Superior temporal gyrus (tissue), 1 donor: ENCODE results near the gene MBD5.
"Not testable (repeated sequence)": the region's sequence is repeated elsewhere in the genome, so short reads cannot be mapped to it uniquely, and the experiment has no call there.

ENCODE experiments used
- DNase-seq: peaks from one replicate; pipeline ENCODE4 v3.0.0-alpha.2; 2016; ENCODE audit errors: extremely low spot score

Gene MBD5

DNA sequence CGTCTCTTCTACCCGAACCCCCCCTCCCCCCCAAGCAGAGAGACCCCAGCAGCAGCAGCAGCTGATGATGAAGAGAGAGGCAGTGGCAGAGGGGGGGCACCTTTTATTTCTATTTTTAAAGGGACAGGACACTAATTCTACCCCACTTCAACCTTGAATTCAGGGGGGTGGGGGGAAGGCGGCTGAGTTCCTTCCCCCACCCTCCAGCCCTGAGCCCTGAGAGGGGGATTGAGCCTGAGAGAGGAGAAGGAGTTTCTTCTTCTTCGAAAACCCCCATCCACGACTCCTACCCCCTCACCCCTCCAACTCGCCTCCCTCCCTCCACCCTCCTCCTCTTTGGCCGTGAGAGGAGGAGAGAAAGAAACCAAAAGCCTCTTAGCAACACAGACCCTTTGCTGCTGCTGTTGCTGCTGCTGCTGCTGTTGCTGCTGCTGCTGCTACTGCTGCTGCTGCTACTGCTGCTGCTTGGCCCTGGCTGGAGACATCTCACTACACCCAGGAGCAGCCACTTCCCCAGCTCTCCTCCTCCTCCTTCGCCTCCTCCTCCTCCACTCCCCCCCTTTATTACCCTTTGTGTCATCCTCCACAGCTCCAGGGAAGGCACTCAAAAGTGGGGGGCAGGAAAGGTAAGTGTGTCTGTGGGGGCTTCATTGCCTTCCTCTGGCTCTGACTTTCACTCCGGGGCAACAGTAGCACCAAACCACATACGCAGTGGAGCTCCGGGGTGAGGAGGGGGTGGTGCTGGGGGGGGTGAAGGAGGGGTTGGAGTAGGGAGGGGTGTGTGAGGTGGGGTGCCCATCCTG, at the start of gene MBD5:
Gene MBD5 (plus strand): TSS at position 33 of the 803 bp plus-strand sequence.
- no peak for DNase-seq

DNA sequence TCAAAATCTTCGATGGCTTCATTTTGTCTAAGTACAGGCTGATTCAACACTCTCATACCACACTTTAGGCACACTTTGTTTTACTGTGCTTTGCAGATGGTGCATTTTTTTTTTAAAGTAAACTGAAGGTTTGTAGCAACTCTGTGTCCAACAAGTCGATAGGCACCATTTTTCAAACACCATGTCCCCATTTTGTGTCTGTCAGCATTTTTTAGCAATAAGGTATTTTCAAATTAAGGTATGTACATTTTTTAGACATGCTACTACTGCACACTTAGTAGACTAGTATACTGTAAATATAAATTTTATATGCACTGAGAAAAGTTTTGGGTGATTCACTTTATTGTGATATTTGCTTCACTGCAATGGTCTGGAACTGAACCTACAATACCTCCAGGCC, 44.8 kb upstream of the MBD5 start:
- no peak for DNase-seq

DNA sequence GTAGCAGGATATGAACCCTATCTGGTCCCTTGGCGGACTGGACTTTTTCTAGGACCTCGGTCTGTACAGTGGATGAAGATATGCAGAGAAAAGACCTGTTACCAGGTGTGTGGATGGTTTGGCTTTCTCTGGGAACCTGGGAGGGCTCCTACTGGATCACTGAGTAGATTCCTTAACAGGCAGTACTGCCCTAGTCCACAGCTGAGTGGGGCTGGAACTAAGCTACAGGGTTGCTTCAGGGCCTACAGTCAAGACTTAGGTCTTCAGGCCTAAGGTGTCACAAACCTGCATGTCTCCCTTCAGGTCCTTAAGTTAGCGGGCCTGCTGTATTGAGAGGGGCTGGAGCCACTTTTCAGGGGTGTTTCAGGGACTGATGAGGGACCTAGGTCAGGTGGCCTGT, 43.2 kb upstream of the MBD5 start:
- no peak for DNase-seq

DNA sequence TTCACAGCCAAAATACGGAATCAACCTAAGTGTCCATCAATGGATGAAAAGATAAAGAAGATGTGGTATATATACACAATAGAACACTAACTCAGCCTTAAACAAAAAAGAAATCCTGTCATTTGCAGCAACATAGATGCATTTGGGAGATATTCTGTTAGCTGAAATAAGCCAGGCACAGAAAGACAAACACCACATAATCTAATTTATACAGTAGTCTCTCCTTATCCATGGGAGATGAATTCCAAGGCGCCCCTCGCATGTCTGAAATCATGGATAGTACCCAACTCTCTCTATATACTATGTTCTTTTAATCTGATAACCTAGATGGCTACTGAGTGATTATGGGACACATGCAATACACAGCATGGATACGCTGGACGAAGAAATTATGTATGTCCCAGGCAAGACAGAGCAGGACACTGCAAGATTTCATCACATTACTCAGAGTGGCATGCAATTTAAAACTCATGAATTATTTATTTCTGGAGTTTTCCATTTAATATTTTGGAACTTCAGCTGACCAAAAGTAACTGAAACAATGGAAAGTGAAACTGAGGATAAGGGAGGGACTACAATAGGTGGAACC, 39.9 kb upstream of the MBD5 start:
- no peak for DNase-seq

DNA sequence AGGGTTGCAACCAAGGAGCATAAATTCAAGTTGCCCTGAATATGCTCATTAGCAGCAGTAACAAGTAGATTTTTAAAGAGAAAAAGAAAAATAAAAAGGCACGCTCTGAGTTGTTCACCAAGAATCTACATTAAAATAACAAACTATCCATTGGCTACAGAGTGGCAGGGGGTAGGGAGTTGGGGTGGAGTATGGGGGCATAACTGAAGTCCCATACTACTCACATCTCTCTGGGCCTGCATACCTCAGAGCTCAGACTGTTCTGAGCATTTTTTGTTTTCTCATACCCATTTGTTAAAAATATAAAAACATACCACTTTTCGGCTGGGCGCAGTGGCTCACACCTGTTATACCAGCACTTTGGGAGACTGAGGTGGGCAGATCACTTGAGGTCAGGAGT, 31.8 kb upstream of the MBD5 start:
- DNase-seq, result no peak

DNA sequence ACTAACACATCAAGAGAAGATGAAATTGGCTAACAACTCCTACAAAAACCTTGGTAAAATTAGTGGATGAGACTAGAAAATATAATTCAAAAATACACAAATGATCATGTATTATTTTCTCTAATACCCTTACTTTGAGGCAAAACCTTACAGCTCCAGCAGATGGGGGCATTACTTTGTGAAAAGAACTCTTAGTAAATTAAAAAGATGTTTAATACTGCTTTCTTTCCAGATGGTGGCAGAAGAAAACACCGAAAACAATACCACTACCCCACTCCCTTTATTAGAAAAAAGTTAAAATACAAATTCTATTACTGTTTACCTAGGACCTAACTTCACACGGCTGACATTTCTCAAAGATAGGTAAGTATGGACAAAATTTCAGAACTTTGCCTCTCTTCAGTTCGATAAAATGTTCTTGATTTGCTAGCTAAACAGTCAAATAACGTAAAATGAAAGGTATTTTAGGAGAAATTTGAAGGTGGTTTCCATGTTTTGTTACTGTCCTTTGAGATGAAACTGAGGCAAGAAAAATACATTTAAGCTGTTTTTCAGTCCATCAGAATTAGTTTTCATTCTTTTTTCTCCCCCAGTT, 31.0 kb upstream of the MBD5 start:
- DNase-seq, result peak; percentile 67

DNA sequence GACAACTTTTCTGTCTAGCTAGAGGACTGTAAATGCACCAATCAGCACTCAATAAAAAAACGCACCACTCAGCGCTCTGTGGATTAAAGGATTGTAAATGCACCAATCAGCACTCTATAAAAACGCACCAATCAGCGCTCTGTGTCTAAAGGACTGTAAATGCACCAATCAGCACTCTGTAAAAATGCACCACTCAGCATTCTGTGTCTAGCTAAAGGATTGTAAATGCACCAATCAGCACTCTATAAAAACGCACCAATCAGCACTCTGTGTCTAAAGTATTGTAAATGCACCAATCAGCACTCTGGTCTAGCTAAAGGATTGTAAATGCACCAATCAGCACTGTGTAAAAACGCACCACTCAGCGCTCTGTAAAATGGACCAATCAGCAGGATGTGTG, 25.9 kb upstream of the MBD5 start:
- not testable (repeated sequence) for DNase-seq

DNA sequence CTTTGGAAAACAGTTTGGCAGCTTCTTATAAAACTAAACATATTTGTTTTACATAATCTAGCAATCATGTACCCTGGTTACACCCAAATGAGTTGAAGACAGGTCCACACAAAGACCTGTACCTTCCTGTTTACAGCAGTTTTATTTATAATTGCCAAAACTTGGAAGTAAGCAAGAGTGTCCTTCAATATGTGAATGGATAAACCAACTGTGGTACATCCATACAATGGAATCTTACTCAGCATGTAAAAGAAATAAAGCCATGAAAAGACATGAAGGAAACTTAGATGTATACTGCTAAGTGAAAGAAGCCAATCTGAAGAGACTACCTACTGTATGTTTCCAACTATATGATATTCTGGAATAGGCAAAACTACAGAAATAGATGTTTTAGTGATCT, 24.1 kb upstream of the MBD5 start:
- no peak for DNase-seq

DNA sequence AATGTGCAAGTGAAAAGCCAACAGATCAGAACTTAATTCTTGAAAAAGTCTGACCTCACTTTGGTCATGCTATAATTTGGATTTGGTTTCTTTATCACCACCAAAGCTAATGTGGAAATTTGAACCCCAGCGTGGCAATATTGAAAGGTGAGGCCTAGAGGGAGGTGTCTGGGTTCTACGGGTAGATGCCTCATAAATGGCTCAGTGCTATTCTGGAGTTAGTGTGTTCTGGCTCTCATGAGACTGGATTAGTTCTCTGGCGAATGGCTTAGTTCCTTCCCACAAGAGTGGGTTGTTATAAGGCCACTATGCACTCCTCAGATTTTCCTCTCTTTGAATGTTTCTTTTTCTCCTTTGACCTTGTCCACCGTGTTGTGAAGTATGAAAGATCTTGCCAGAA, 22.7 kb upstream of the MBD5 start:
- no peak for DNase-seq

DNA sequence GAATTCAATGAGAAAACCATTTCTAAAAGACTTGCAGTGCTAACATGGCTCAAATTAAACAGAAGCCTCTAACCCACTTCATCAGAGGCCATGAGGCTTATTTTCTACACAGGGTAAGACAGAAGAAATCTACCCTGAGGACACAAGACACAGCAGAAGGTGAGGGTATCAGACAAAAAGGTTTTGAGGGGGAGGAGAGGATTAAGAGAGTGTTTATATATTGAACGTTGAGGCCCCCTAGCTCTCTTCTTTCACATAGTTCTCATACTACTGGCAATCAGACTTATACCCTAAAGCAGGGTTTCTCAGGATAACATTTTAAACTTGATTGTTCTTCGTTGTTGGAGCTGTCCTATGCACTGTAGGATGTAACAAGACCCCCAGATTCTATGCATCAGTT, 21.8 kb upstream of the MBD5 start:
- no peak for DNase-seq

DNA sequence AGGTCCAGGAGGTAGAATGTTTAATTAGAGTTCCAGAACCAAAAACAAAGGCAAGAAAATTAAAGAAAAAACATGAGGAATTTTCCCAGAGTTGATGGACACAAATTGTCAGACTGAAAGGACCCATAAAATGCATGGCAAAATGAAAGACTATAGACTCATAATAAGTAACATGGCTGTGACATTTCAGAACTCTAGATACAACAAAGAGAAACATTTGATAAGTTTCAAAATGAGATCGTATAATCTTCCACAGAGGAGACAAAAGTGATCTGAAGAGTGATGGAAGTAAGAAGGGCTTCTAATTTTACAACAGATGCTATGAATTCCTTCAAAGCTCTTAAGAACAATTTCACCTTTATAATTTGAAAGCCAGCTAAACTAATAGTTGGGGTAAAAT, 20.8 kb upstream of the MBD5 start:
- no peak for DNase-seq

DNA sequence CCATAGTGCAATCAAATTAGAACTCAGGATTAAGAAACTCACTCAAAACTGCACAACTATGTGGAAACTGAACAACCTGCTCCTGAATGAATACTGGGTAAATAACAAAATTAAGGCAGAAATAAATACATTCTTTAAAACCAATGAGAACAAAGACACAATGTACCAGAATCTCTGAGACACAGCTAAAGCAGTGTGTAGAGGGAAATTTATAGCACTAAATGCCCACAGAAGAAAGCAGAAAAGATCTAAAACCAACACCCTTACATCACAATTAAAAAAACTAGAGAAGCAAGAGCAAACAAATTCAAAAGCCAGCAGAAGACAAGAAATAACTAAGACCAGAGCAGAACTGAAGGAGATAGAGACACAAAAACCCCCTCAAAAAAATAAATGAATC, 18.5 kb upstream of the MBD5 start:
- DNase-seq, result not testable (repeated sequence)

DNA sequence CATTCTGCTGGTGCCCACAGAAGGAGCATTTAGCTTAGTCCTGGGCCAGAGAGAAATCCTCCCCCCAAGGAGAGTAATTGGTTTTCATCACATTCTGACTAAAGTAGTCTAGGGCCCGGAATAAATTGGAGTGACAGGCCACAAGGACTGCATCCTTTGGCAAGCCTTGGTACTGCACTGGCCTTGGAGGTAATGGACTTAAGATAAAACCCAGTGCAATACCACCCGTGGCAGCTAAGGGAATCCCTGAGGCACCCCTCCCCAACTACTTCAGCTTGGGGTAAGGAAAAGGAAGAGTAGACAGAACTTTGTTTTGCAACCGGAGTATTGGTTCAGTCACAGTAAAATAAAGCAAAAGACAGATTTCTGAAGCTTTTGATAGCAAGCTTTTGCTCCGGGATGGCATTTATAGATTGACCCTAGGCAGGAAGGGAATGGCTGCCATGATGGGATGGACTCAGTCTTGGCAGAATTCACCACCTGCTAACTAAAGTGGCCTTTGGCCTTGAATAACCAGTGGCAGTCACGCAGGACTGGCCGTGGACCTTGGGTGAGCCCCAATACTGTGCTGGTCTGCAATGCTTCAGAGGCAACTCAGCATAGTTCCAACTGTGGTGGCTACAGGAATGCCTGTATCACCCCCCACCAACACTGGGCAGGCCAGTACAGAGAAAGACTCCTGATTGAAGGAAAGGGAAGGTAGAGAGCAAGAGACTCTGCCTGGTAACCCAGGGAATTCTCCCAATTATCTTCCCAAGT, 14.5 kb upstream of the MBD5 start:
- DNase-seq, result no peak

DNA sequence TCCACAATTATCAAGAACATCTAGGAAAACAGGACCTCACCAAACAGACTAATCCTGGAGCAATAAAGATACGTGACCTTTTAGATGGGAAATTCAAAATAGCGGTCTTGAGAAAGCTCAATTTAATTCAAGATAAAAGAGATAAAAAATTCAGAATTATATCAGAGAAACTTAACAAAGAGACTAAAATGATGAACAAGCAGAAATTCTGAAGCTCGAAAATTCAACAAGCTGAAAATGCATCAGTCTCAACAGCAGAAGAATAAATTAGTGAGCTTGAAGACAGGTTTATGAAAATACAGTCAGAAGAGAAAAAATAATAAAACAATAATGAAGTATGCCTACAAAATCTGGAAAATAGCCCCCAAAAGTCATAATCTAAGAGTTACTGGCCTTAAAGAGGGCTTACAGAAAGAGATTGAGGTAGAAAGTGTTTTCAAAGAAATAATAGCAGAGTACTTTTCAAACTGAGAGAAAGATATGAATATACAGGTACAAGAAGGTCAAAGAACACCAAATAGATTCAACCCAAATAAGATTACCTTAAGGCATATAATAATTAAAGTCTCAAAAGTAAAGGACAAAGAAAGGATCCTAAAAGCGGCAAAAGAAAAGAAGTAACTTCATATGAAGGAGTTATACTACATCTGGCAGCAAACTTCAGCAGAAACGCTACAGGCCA, 13.5 kb upstream of the MBD5 start:
- DNase-seq, result no peak

DNA sequence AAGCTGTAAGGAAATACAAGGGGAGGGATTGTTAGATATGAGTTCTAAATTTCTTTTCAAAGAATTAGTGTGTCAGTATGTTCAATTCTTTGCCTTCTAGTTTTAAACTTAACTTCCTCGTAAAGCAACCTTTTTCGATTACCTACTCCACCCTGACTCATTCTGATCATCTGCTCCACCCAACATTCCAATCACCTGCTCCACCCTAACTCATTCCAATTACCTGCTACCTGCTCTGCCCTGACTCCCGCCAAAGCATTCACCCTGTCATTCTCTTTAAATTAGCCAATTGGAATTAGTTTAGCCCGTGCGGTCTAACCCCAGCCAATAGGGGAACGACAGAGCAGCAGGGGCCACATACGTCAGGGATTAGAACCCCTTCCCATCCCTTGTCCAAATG, 12.5 kb upstream of the MBD5 start:
- DNase-seq, result not testable (repeated sequence)

DNA sequence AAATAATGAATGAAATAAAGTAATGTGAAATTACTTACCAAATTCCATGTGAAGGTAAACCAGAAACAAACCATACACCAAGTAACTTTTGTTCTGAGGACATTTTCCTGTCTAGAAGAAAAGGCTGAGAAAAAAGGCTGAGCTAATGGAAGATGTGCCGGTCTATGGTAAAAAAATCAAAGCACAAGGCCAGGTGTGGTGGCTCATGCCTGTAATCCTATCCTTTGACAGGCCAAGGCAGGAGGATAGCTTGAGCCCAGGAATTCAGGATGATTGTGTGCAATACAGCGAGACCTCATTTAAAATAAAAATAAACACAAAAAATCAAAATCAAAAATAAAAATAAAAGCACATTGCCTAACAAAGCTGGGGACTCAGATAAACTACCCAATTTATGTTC, 7.0 kb upstream of the MBD5 start:
- no peak for DNase-seq

DNA sequence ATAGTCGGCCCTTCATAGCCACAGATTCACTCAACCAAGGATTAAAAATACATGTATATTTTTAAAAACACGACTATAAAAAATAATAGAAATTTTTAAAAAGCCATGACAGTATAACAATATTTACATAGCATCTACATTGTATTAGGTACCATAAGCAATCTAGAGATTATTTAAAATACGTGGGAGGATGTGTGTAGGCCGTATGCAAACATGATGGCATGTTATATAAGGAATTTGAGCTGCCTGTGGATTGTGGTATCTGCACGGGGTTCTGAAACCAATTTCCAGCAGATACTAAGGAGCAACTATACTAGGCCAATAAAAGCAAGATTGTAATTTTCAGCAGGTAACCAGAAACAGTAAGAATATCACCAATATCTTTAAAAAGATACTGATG, 6.3 kb upstream of the MBD5 start:
- no peak for DNase-seq

DNA sequence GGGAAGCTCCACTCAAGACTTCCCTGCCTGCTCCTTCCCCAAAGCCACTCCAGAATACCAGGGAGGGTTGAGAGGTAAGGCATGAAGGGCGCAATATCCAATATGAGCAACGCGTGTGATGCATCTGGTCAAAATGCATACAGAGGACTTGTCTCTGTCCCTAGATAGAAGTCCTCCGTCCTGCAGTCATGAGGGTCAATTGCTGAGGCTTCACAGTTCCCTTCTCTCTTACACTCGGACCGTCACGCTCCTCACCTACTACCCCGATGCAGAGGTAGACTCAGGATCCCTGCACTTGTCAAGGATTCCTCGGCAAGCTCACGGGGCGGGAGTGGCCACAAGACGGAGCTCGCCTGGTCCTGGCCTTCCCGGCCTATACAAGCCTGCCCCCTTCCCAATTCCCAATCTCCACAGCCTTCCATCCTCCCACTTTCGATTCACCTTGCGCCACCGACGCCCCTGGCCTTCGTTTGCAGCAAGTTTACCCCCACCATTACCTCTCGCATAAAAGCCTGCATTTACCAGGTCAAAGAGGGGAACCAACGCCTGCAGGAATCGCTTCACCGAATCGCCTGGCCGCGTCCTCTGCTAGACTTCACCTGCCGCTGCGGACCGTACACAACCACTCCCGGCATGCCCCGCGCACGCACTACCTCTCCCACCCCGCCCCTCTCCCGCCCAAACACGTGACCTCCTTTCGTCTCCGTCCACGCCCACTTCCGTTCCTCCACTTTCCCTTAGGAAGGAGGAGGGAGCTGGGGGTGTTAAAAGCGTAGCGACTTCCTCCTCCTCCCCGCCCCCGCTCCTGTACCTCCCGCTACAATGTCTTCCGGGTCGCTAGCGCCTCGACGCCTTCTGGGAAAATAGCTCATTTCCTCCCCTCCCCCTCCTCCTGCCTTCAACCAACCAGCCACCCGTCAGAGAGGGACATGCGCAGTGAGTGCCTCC, 506 bp upstream of the MBD5 start, which contains the start of gene ORC4:
Gene ORC4 (minus strand): TSS at position 627 of the 948 bp plus-strand sequence. CDS start 44,779 bp downstream, outside the sequence.
- DNase-seq, result peak; percentile 98

DNA sequence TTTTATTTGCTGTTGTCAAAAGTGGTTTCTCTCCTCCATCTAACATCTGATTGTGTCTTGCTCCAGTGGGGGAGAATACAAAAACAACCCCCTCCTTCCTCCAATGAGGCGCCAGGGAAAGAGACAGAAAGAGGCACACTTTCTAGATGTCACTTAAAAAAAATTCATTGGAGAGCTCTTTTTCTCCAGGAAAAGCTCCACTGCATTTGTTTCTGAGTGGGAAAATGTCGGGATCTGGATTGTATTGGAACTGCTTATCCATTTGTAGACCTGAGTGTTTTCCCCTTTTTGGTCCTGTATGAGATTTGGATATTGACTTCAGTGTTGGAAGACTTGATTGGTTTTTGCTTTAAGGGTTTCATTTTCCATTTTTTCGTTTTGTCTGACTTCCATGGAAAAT, 995 bp downstream of the MBD5 start:
- DNase-seq, result peak; percentile 22

DNA sequence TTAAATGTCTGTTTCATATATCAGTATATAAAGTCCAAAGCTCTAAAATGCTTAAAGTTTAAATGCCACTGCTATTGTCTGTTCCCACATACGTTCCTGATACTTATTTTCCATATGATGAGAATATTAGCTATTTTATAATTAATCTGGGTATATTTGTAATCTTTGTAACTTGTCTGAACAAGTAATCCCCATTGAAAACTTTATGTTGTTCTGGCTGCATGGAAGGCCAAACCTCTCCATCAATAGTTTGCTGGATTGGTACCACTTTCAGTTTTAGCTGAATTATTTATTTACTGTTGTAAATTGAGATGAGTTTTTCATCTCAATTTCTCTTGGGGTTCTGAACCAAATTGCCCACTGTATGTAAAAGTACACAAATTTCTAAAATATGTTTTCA, 1.5 kb downstream of the MBD5 start:
- no peak for DNase-seq

DNA sequence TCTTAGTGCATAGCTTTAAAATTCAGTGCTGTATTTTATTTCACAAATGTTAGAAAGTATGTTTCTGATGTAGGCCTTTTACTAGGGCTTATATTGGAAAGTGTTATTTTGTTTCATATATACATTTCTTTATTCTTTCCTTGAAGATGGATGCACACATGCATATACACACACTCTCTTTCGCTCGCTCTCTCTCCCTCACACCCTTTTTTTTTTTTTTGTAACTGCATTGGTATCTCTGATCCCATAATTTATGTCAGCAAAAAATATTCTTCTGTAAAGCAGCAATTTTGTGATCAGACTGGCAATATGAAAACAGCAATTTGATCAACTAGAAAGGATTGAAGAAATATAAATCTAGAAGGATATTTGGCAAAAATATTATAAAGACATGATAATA, 2.0 kb downstream of the MBD5 start:
- DNase-seq, result no peak
